ENCODE measurements around the gene DNAJC9. TPM values are rescaled to one million over a fixed set of nuclear protein-coding genes. Genes with fewer than 3 reads are reported as not detected.
A peak's percentile ranks its signal among the peaks of the same experiment; 100 is the strongest.

Gene DNAJC9
- total and polyA plus RNA-seq, 3 donors from 2014 or later, result 18.3 to 31.1 (median 30.2) TPM

DNA sequence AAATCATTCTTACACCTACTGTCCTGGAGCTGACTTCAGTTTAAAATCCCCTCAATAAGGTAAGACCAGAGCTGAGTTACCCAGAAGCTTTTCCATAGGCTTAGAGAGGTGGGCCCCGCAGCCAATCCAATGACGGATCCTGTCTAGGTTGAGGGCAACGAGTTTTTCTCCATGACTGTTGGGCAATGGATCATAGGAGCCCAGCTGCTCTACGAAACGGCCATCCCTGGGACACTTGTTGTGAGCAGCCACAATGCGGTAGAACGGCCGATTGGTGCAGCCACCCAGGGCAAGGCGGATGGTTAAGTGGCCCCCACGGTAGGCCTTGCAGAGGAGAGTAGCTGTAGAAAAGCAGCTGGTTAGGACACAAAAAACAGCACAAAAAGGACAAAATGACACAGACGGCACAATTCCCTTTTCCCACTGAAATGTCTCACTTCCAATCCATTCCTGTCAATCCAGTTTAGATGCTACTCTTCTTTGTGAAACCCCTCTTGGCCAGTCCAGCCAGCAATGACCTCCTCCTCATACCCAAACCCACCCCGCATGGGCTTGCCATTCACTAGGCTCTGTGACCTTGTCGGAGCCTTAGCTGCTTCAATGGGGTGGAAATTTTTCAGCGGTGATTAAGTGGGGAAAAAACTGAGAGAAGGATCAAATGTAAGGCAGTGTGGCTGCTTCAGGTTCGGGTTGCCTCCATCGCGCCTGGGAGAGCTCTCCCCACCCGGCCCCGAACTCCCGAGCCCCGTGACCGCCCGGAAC is 4.8 kb upstream of the DNAJC9 start:
- H3K36me3 ChIP-seq (ENCODE audit: low read depth, missing control alignments), result no peaks in the 10 kb centered on the region
- no peaks in the 10 kb centered on the region for H3K27me3 ChIP-seq
- no peaks in the 10 kb centered on the region for H3K9me3 ChIP-seq
- DNase-seq, result peak; percentile 21
- H3K4me1 ChIP-seq, result peaks cover 25% of the 10 kb centered on the region
- H3K27ac ChIP-seq, result peak overlapping the region; percentile 88 to 93
- intact Hi-C loops (cut with DNase I; ENCODE audit: low total_unique reads), result no loop called here
- 12 to 19% methylated on average over 15 to 21 of the region's 23 CpGs for WGBS, 2 donors
- TF ChIP-seq, protein P1, sequence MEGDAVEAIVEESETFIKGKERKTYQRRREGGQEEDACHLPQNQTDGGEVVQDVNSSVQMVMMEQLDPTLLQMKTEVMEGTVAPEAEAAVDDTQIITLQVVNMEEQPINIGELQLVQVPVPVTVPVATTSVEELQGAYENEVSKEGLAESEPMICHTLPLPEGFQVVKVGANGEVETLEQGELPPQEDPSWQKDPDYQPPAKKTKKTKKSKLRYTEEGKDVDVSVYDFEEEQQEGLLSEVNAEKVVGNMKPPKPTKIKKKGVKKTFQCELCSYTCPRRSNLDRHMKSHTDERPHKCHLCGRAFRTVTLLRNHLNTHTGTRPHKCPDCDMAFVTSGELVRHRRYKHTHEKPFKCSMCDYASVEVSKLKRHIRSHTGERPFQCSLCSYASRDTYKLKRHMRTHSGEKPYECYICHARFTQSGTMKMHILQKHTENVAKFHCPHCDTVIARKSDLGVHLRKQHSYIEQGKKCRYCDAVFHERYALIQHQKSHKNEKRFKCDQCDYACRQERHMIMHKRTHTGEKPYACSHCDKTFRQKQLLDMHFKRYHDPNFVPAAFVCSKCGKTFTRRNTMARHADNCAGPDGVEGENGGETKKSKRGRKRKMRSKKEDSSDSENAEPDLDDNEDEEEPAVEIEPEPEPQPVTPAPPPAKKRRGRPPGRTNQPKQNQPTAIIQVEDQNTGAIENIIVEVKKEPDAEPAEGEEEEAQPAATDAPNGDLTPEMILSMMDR (IDR thresholded peaks at IDR 0.05), result no peak
- TF ChIP-seq POLR2A (IDR thresholded peaks at IDR 0.05), result no peak
- H3K4me3 ChIP-seq, result peak overlapping the region; percentile 73 to 98

DNA sequence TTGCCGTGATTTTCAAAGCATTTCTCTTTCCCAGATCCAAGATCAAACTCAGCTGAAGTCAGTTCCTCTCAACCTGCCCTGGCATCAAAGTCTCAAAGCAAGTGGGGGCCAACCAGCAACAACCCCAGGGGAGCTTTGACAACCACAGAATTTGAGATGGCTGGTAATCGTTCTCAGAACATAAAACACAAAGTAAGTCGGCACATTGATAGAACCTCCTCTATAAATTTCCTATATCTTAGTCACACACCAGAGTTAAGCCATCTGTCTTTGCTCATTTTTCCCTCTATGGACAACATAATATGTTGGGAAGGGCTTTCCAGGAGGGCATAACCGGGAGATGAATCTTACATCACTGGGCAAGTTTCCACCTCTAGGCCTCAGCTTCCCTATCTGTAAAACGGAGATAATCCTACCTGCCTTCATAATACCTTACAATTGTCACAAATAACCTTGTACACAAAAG is 1.2 kb upstream of the DNAJC9 start:
- Histone ChIP-seq H3K4me1 (peaks cover 31% of the 10 kb centered on the region), H3K27ac (peak overlapping the region in 1 of 2 donors; percentile 90), H3K4me3 (no peak overlapping the region), H3K9me3 (no peaks in the 10 kb centered on the region), H3K27me3 (no peaks in the 10 kb centered on the region), H3K36me3 (ENCODE audit: low read depth, missing control alignments) (no peaks in the 10 kb centered on the region)
- TF ChIP-seq POLR2A (IDR thresholded peaks at IDR 0.05), result no peak
- TF ChIP-seq, protein P1 (IDR thresholded peaks at IDR 0.05), result no peak
- intact Hi-C loops (cut with DNase I; ENCODE audit: low total_unique reads), result no loop called here
- WGBS, 2 donors, result 67 to 72% methylated on average over 5 of the region's 5 CpGs
- DNase-seq, result no peak

DNA sequence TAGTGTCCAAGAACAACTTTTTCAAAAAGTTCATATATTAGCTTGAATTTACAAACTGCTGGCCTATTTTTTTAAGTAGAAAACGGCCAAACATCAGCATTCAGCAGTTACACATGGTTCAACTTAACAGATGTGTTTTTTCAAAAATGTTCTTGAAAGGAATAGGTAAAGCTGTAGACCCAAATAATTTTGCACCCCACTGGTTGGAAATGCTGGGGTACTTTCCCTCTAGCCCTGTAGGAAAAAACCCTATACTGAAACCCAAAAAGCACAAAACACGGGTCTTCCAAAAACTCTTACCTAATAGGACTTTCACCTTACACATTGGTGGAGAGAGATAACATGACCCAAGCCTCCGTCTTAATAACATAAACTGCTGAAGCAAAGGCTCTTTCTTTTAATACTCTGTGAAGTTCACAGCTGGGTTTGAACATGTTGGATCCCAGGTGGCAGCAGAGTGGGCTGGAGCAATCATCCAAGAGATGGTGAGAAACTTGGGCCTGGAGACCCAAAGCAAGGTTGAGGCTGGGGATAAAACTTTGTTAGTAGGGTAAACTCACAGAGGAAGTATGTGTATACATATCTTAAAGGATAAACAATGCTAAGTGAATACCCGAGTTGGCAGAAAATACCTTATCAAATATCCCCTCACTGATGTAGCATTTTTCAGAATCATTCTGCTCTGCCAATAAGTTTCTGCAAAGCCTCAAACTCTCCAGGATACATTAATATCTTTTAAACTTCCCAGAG is 629 bp upstream of the DNAJC9 start:
- no peaks in the 10 kb centered on the region for H3K9me3 ChIP-seq
- H3K27ac ChIP-seq, result peak overlapping the region; percentile 74 to 90
- TF ChIP-seq, protein P1 (IDR thresholded peaks at IDR 0.05), result no peak
- TF ChIP-seq POLR2A (IDR thresholded peaks at IDR 0.05), result no peak
- intact Hi-C loops (cut with DNase I; ENCODE audit: low total_unique reads), result no loop called here
- peaks cover 28% of the 10 kb centered on the region for H3K4me1 ChIP-seq
- DNase-seq, result no peak
- no peaks in the 10 kb centered on the region for H3K36me3 ChIP-seq (ENCODE audit: low read depth, missing control alignments)
- H3K27me3 ChIP-seq, result no peaks in the 10 kb centered on the region
- peak overlapping the region; percentile 80 to 88 for H3K4me3 ChIP-seq
- 22 to 27% methylated on average over 4 of the region's 4 CpGs for WGBS, 2 donors

DNA sequence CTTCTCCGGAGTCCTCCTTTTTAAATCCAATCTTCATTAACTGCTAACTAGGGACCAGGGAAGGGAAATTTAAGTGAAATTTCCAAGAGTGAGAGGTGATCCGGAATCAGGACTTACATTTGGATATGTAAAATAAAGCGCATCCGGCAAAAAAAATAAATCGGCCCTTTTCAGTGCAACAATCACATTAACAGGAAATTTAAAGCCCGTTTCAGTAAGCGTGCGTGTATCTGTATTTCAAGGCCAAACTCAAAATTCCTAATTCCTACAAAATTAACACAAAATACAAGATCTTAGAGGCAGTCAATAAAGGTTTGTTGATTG is 771 bp downstream of the DNAJC9 start:
- 1% methylated on average over 8 of the region's 8 CpGs for WGBS, 2 donors
- Histone ChIP-seq H3K4me1 (peaks cover 21% of the 10 kb centered on the region), H3K27ac (peak overlapping the region; percentile 74 to 90), H3K4me3 (peak overlapping the region; percentile 80 to 88), H3K27me3 (no peaks in the 10 kb centered on the region), H3K36me3 (ENCODE audit: low read depth, missing control alignments) (no peaks in the 10 kb centered on the region), H3K9me3 (no peaks in the 10 kb centered on the region)
- intact Hi-C loops (cut with DNase I; ENCODE audit: low total_unique reads), result no loop called here
- no peak for TF ChIP-seq POLR2A (IDR thresholded peaks at IDR 0.05)
- TF ChIP-seq, protein P1 (IDR thresholded peaks at IDR 0.05), result no peak
- no peak for DNase-seq
